Measurements from ENCODE around the gene METTL8.

DNA sequence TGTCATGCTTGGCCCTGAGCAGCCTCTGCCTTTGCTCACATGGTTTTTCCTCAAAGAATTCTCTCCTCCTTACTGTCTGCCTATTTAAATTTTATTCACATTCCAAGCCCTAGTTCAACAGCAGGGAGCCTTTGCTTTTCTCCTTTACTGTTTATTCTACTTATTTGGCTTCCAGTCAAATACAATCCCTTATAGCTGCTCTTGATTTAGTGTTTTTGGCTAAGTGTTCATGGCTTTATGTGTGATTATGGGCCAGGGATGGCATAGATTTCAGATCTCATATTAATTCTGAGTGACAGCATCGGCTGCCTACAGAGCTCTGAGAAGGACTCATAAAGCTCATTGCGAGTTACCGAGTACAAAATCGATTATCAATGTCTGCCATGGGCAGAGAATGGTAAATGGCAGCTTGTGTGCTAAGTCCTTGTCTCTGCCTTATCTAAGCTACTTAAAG, 106.7 kb downstream of the METTL8 start:
- TF ChIP-seq HDGF (IDR thresholded peaks at IDR 0.05; ENCODE audit: borderline replicate concordance), result no peak
- TF ChIP-seq FOXM1 (IDR thresholded peaks at IDR 0.05; ENCODE audit: borderline replicate concordance), result no peak

Measured in HEK293T (cell line).